ENCODE measurements around the gene THRB.

DNA sequence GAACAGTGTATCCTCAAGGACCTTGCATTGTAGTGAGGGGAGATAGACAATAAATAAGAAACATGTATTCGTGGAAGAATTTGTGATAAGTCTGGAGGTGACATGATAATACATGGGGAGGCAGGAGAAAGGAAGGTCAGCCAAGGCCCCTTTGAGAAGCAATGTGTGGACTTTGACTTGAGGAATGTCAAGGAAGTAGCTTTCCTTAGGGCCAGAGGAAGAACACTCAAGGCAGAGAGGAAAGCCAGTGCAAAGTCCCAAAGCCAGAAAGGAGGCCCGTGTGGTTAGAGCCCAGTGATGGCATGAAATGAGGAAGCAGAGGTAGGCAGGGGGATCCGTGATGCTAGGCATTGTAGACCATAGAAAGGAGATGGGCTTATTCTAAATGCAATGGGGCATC is 357.3 kb downstream of the THRB start:
- TF ChIP-seq, protein P1, sequence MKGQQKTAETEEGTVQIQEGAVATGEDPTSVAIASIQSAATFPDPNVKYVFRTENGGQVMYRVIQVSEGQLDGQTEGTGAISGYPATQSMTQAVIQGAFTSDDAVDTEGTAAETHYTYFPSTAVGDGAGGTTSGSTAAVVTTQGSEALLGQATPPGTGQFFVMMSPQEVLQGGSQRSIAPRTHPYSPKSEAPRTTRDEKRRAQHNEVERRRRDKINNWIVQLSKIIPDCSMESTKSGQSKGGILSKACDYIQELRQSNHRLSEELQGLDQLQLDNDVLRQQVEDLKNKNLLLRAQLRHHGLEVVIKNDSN (IDR thresholded peaks at IDR 0.05; ENCODE audit: borderline replicate concordance, low read depth): no peak
- no peak for TF ChIP-seq POLR2AphosphoS5 (IDR thresholded peaks at IDR 0.05; ENCODE audit: low read depth, low read length)
- TF ChIP-seq TAF1 (IDR thresholded peaks at IDR 0.05; ENCODE audit: borderline replicate concordance, low read depth, low read length): no peak
- TF ChIP-seq, protein P2, sequence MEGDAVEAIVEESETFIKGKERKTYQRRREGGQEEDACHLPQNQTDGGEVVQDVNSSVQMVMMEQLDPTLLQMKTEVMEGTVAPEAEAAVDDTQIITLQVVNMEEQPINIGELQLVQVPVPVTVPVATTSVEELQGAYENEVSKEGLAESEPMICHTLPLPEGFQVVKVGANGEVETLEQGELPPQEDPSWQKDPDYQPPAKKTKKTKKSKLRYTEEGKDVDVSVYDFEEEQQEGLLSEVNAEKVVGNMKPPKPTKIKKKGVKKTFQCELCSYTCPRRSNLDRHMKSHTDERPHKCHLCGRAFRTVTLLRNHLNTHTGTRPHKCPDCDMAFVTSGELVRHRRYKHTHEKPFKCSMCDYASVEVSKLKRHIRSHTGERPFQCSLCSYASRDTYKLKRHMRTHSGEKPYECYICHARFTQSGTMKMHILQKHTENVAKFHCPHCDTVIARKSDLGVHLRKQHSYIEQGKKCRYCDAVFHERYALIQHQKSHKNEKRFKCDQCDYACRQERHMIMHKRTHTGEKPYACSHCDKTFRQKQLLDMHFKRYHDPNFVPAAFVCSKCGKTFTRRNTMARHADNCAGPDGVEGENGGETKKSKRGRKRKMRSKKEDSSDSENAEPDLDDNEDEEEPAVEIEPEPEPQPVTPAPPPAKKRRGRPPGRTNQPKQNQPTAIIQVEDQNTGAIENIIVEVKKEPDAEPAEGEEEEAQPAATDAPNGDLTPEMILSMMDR (IDR thresholded peaks at IDR 0.05): no peak
- TF ChIP-seq EZH2phosphoT487 (IDR thresholded peaks at IDR 0.05; ENCODE audit: borderline replicate concordance, low read depth): no peak
- TF ChIP-seq, protein P3, sequence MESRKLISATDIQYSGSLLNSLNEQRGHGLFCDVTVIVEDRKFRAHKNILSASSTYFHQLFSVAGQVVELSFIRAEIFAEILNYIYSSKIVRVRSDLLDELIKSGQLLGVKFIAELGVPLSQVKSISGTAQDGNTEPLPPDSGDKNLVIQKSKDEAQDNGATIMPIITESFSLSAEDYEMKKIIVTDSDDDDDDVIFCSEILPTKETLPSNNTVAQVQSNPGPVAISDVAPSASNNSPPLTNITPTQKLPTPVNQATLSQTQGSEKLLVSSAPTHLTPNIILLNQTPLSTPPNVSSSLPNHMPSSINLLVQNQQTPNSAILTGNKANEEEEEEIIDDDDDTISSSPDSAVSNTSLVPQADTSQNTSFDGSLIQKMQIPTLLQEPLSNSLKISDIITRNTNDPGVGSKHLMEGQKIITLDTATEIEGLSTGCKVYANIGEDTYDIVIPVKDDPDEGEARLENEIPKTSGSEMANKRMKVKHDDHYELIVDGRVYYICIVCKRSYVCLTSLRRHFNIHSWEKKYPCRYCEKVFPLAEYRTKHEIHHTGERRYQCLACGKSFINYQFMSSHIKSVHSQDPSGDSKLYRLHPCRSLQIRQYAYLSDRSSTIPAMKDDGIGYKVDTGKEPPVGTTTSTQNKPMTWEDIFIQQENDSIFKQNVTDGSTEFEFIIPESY (IDR thresholded peaks at IDR 0.05; ENCODE audit: borderline replicate concordance, low read depth): no peak
- no peak for TF ChIP-seq CHD2 (IDR thresholded peaks at IDR 0.05; ENCODE audit: low read length, partially characterized antibody)
